Gastrocnemius medialis (tissue), 4 donors: Measurements from ENCODE around the gene CASK. TPM values are rescaled to one million over a fixed set of nuclear protein-coding genes. Genes with fewer than 3 reads are reported as not detected.
"Not testable (repeated sequence)": the region's sequence is repeated elsewhere in the genome, so short reads cannot be mapped to it uniquely, and the experiment has no call there.

ENCODE experiments used
- ATAC-seq, 2 donors: fragments of 150-250 bp; one replicate each; pipeline ENCODE4 v1.9.1; 2016
- DNase-seq, 2 donors: peaks; one replicate each; pipeline ENCODE4 v3.0.0-alpha.2; 2019
- H3K27ac ChIP-seq, 4 donors: fragments of 200-600 bp; sonication (generic); 1 replicate in 1 of 4; 2 replicates in 3 of 4; pipeline ENCODE4 v1.5.1; 2016 to 2018; ENCODE audit warnings: mild to moderate bottlenecking in 2 of 4, moderate library complexity in 1 of 4
- H3K27me3 ChIP-seq, 3 donors: fragments of 200-600 bp; sonication (generic) in 2 of 3; 1 replicate in 1 of 3; 2 replicates in 2 of 3; pipeline versions ENCODE4 v1.5.1 to v1.6.0; 2016 to 2019; ENCODE audit warnings: mild to moderate bottlenecking in 1 of 3, moderate library complexity in 1 of 3
- H3K36me3 ChIP-seq, 2 donors: fragments of 200-600 bp; sonication (generic) in 1 of 2; one replicate each; pipeline ENCODE4 v1.5.1; 2017 to 2018
- H3K4me1 ChIP-seq, 2 donors: fragments of 200-600 bp; sonication (generic) in 1 of 2; one replicate each; pipeline ENCODE4 v1.5.1; 2016 to 2017; ENCODE audit warnings: mild to moderate bottlenecking in 2 of 2
- H3K4me3 ChIP-seq, 4 donors: fragments of 200-600 bp; sonication (generic) in 3 of 4; 1 replicate in 1 of 4; 2 replicates in 3 of 4; pipeline ENCODE4 v1.5.1; 2016 to 2019; ENCODE audit warnings: mild to moderate bottlenecking in 2 of 4
- H3K9me3 ChIP-seq, 3 donors: fragments of 200-600 bp; sonication (generic) in 2 of 3; 1 replicate in 1 of 3; 2 replicates in 2 of 3; pipeline ENCODE4 v1.5.1; 2016 to 2019
- CTCF ChIP-seq, 5 experiments: fragments of 450-650 bp in 3 of 5; fragments of 200-600 bp in 2 of 5; sonication (generic) in 2 of 5; IDR thresholded peaks in 4 of 5; conservative IDR thresholded peaks in 1 of 5; 1 replicate in 4 of 5; 2 replicates in 1 of 5; pipeline ENCODE4 v1.5.1; 2016 to 2019; ENCODE audit warnings: antibody characterized with exemption in 5 of 5, mild to moderate bottlenecking in 3 of 5, moderate library complexity in 3 of 5
- POLR2A ChIP-seq, 2 donors: fragments of 450-650 bp; IDR thresholded peaks; one replicate each; pipeline ENCODE4 v1.6.1; 2017; ENCODE audit warnings: antibody characterized with exemption in 2 of 2, mild to moderate bottlenecking in 2 of 2, moderate library complexity in 2 of 2
- in situ Hi-C, 4 donors: fragments of 200-750 bp; cut with MboI; loops; one replicate each; pipeline versions ENCODE4 v1.15.0 to v1.8.0; 2017; ENCODE audit warnings: low sequenced_read_pairs in 4 of 4
- intact Hi-C: fragments of 100-400 bp; cut with DNase I; formaldehyde crosslinking; loops from one replicate; pipeline ENCODE4 v1.15.1; 2023; ENCODE audit warnings: low total_unique reads
- total RNA-seq, 4 donors: library from RNA; depleted of rRNA; stranded (reverse); fragments of >200 nt; gene quantifications; one replicate each; pipeline versions ENCODE4 v1.1.0 to v1.2.3, GENCODE V29; 2016

Gene CASK
- total RNA-seq, 4 donors from 2014 or later: 7.3 to 14.3 (median 10.0) TPM

GRCh38 chrX:41686788-41687187 lies 236.6 kb downstream of the CASK start:
- Histone ChIP-seq H3K27me3 (no peaks in the 10 kb centered on the region), H3K36me3 (no peaks in the 10 kb centered on the region), H3K4me3 (no peak overlapping the region), H3K4me1 (no peaks in the 10 kb centered on the region), H3K27ac (no peak overlapping the region), H3K9me3 (no peaks in the 10 kb centered on the region)
- intact Hi-C loops: no loop called here
- no peak for ATAC-seq
- in situ Hi-C loops: no loop called here
- TF ChIP-seq POLR2A (IDR thresholded peaks at IDR 0.05) (no peak), CTCF (IDR thresholded peaks at IDR 0.05 in 4 of 5, conservative IDR thresholded peaks at IDR 0.05 in 1 of 5) (no peak)
- no peak for DNase-seq

GRCh38 chrX:41684940-41685339 lies 238.4 kb downstream of the CASK start:
- no peaks in the 10 kb centered on the region for H3K27me3 ChIP-seq
- H3K9me3 ChIP-seq: no peaks in the 10 kb centered on the region
- no peak overlapping the region for H3K27ac ChIP-seq
- TF ChIP-seq CTCF (IDR thresholded peaks at IDR 0.05 in 4 of 5, conservative IDR thresholded peaks at IDR 0.05 in 1 of 5) (no peak), POLR2A (IDR thresholded peaks at IDR 0.05) (no peak)
- H3K36me3 ChIP-seq: no peaks in the 10 kb centered on the region
- no peak for DNase-seq
- intact Hi-C loops: no loop called here
- no peaks in the 10 kb centered on the region for H3K4me1 ChIP-seq
- H3K4me3 ChIP-seq: no peak overlapping the region
- ATAC-seq: no peak
- in situ Hi-C loops: no loop called here

GRCh38 chrX:41684138-41684537 lies 239.2 kb downstream of the CASK start:
- ATAC-seq (no peak), DNase-seq (no peak)
- in situ Hi-C loops (no loop called here), intact Hi-C loops (no loop called here)
- TF ChIP-seq CTCF (IDR thresholded peaks at IDR 0.05 in 4 of 5, conservative IDR thresholded peaks at IDR 0.05 in 1 of 5) (no peak), POLR2A (IDR thresholded peaks at IDR 0.05) (no peak)
- Histone ChIP-seq H3K4me3 (no peak overlapping the region), H3K27me3 (no peaks in the 10 kb centered on the region), H3K4me1 (no peaks in the 10 kb centered on the region), H3K36me3 (no peaks in the 10 kb centered on the region), H3K27ac (no peak overlapping the region), H3K9me3 (no peaks in the 10 kb centered on the region)

- no peak for DNase-seq
- no peaks in the 10 kb centered on the region for H3K36me3 ChIP-seq
- H3K4me1 ChIP-seq: no peaks in the 10 kb centered on the region
- TF ChIP-seq POLR2A (IDR thresholded peaks at IDR 0.05) (no peak), CTCF (IDR thresholded peaks at IDR 0.05 in 4 of 5, conservative IDR thresholded peaks at IDR 0.05 in 1 of 5) (no peak)
- intact Hi-C loops: no loop called here
- H3K27ac ChIP-seq: no peak overlapping the region
- no peak for ATAC-seq
- in situ Hi-C loops: no loop called here
- H3K9me3 ChIP-seq: no peaks in the 10 kb centered on the region
- H3K4me3 ChIP-seq: no peak overlapping the region
- no peaks in the 10 kb centered on the region for H3K27me3 ChIP-seq
Observed at GRCh38 chrX:41677183-41678060, 245.9 kb downstream of the CASK start.

GRCh38 chrX:41676361-41676760 lies 247.0 kb downstream of the CASK start:
- H3K4me3 ChIP-seq, H3K9me3 ChIP-seq, H3K27ac ChIP-seq, H3K27me3 ChIP-seq, H3K4me1 ChIP-seq, intact Hi-C loops, ATAC-seq, DNase-seq, in situ Hi-C loops, H3K36me3 ChIP-seq: not testable (repeated sequence)
